Frontal cortex (tissue), 1 donor: ENCODE measurements around the gene ANTKMT. TPM values are rescaled to one million over a fixed set of nuclear protein-coding genes. Genes with fewer than 3 reads are reported as not detected.

ENCODE experiments used
- small RNA-seq: library from RNA; depleted of rRNA; stranded (forward); fragments of <200 nt; gene quantifications from one replicate; pipeline ENCODE3, GENCODE V24; 2014
- total RNA-seq: library from RNA; depleted of rRNA; stranded (reverse); fragments of >200 nt; gene quantifications from one replicate; pipeline ENCODE4 v1.2.3, GENCODE V29; 2014

The ANTKMT gene
- total RNA-seq, 1 donor from 2014 or later, result 13.0 TPM

Small RNA genes within 50 kb of the gene (small RNA-seq; reads per million reads assigned to genes)
- not detected for gene MIR662

Other genes starting within 250 kb of the ANTKMT start
- gene CAPN15, start 193.4 kb upstream of the ANTKMT start, total RNA-seq, result 7.3 TPM
- gene PRR35, start 160.8 kb upstream of the ANTKMT start, total RNA-seq, result not detected
- 0.41 TPM for gene NHLRC4, start 154.1 kb upstream of the ANTKMT start, total RNA-seq
- gene PIGQ, start 151.2 kb upstream of the ANTKMT start, total RNA-seq, result 16.7 TPM
- 25.3 TPM for gene RAB40C, start 131.1 kb upstream of the ANTKMT start, total RNA-seq
- 0.41 TPM for gene WFIKKN1, start 90.2 kb upstream of the ANTKMT start, total RNA-seq
- gene METTL26, start 84.8 kb upstream of the ANTKMT start, total RNA-seq, result 31.8 TPM
- gene MCRIP2, start 79.3 kb upstream of the ANTKMT start, total RNA-seq, result 9.8 TPM
- gene WDR90, start 71.8 kb upstream of the ANTKMT start, total RNA-seq, result 8.2 TPM
- 17.9 TPM for gene RHOT2, start 53.0 kb upstream of the ANTKMT start, total RNA-seq
- gene RHBDL1, start 45.5 kb upstream of the ANTKMT start, total RNA-seq, result 2.0 TPM
- 77.5 TPM for gene STUB1, start 40.7 kb upstream of the ANTKMT start, total RNA-seq
- 10.2 TPM for gene JMJD8, start 36.8 kb upstream of the ANTKMT start, total RNA-seq
- gene WDR24, start 30.7 kb upstream of the ANTKMT start, total RNA-seq, result 2.9 TPM
- 4.5 TPM for gene FBXL16, start 15.3 kb upstream of the ANTKMT start, total RNA-seq
- gene METRN, start 6.0 kb upstream of the ANTKMT start, total RNA-seq, result 23.6 TPM
- gene CCDC78, start 5.3 kb downstream of the ANTKMT start, total RNA-seq, result 4.5 TPM
- 11.4 TPM for gene HAGHL, start 6.0 kb downstream of the ANTKMT start, total RNA-seq
- 50.1 TPM for gene CIAO3, start 19.9 kb downstream of the ANTKMT start, total RNA-seq
- gene MSLN, start 39.6 kb downstream of the ANTKMT start, total RNA-seq, result not detected
- 12.6 TPM for gene RPUSD1, start 67.2 kb downstream of the ANTKMT start, total RNA-seq
- gene CHTF18, start 67.5 kb downstream of the ANTKMT start, total RNA-seq, result 9.8 TPM
- gene GNG13, start 79.6 kb downstream of the ANTKMT start, total RNA-seq, result not detected
- 10.2 TPM for gene LMF1, start 249.8 kb downstream of the ANTKMT start, total RNA-seq